Thyroid gland (tissue), 4 donors: Measurements from ENCODE around the gene LCAT.

Experiments used
- POLR2A ChIP-seq, 2 donors: fragments of 450-650 bp; IDR thresholded peaks; one replicate each; pipeline ENCODE4 v1.6.1; 2017; ENCODE audit warnings: antibody characterized with exemption in 2 of 2, mild to moderate bottlenecking in 2 of 2, moderate library complexity in 1 of 2
- TF ChIP-seq, protein P1 (sequence below), 6 experiments: fragments of 200-600 bp in 3 of 6; fragments of 450-650 bp in 3 of 6; sonication (generic) in 3 of 6; IDR thresholded peaks; one replicate each; pipeline ENCODE4 v1.5.1; 2016 to 2019; ENCODE audit warnings: antibody characterized with exemption in 6 of 6, mild to moderate bottlenecking in 2 of 6, inconsistent platforms in 1 of 6, moderate library complexity in 1 of 6

DNA sequence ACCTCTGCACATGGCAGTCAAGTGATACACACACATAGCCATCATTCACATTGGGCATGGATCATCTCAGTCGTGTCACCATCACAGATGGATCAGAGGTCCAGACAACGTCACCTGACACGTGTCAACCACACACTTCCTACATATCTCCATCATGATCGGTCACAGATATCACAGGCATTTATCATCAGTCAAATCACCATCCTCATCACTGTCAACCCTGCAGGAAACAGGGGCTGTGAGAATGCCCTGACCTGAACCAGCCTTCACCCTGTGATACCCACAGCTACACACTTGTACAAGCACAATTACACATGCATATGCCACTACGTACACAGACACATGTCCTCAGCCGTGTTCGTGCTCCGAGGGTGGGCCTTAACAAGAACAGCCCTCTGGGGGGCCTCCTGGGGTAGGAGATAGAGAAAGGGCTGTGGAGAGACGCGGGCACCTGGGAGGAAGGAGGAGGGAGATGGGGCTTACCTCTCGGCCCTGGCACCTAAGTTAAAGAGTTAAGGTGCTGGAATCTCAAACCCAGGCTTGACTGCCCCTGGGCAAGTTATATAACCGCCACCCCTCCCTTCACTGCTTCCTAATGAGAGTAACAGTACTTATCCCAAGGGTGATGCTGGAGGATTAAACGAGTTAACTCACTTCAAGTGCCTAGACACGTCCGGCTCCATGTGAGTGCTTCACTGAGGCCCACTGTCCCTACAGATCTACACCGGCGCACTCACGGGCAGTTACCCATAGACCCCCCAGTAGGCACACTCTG lies 23.4 kb upstream of the LCAT start:
- TF ChIP-seq, protein P1, sequence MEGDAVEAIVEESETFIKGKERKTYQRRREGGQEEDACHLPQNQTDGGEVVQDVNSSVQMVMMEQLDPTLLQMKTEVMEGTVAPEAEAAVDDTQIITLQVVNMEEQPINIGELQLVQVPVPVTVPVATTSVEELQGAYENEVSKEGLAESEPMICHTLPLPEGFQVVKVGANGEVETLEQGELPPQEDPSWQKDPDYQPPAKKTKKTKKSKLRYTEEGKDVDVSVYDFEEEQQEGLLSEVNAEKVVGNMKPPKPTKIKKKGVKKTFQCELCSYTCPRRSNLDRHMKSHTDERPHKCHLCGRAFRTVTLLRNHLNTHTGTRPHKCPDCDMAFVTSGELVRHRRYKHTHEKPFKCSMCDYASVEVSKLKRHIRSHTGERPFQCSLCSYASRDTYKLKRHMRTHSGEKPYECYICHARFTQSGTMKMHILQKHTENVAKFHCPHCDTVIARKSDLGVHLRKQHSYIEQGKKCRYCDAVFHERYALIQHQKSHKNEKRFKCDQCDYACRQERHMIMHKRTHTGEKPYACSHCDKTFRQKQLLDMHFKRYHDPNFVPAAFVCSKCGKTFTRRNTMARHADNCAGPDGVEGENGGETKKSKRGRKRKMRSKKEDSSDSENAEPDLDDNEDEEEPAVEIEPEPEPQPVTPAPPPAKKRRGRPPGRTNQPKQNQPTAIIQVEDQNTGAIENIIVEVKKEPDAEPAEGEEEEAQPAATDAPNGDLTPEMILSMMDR (IDR thresholded peaks at IDR 0.05), result no peak
- TF ChIP-seq POLR2A (IDR thresholded peaks at IDR 0.05), result no peak
